Common myeloid progenitor, CD34-positive (primary cell): ENCODE measurements around the gene ZDHHC5. TPM values are rescaled to one million over a fixed set of nuclear protein-coding genes. Genes with fewer than 3 reads are reported as not detected.

Experiments
- CTCF ChIA-PET: fragments of 350-600 bp; sonication (Branson Sonifier 250); formaldehyde crosslinking; loops from one replicate; lab custom pipeline; 2021; ENCODE audit warnings: antibody characterized with exemption; lab: Charles Lee
- POLR2A ChIA-PET: fragments of 350-600 bp; sonication (Branson Sonifier 250); formaldehyde crosslinking; loops from one replicate; lab custom pipeline; 2021; ENCODE audit warnings: antibody characterized with exemption; lab: Charles Lee
- DNase-seq, 3 donors: peaks; one replicate each; pipeline versions ENCODE4 v3.0.0 to v3.0.0-alpha.2; 2013
- H3K27ac ChIP-seq, 2 experiments: 1 replicate in 1 of 2; 2 replicates in 1 of 2; pipeline ENCODE4 v1.7.0; 2013; ENCODE audit warnings: inconsistent platforms in 2 of 2, low read length in 2 of 2, mild to moderate bottlenecking in 2 of 2, low read depth in 1 of 2, moderate library complexity in 1 of 2; ENCODE audit not compliant: severe bottlenecking in 2 of 2, insufficient read depth in 1 of 2, poor library complexity in 1 of 2
- H3K27me3 ChIP-seq, 5 experiments: replicated peaks in 2 of 5; 1 replicate in 3 of 5; 2 replicates in 2 of 5; pipeline versions ENCODE4 v1.6.1 to v1.7.0; 2013; ENCODE audit warnings: low read length in 4 of 5, mild to moderate bottlenecking in 2 of 5, moderate library complexity in 2 of 5, inconsistent platforms in 1 of 5; ENCODE audit not compliant: insufficient read depth in 5 of 5, control insufficient read depth in 4 of 5
- H3K36me3 ChIP-seq, 4 experiments: 1 replicate in 2 of 4; 2 replicates in 2 of 4; pipeline versions ENCODE4 v1.6.1 to v1.7.0; 2013; ENCODE audit warnings: low read length in 3 of 4, control low read depth in 1 of 4, mild to moderate bottlenecking in 1 of 4; ENCODE audit not compliant: control insufficient read depth in 4 of 4, insufficient read depth in 4 of 4
- H3K4me1 ChIP-seq, 4 experiments: 1 replicate in 3 of 4; 2 replicates in 1 of 4; pipeline versions ENCODE4 v1.6.1 to v1.7.1; 2013; ENCODE audit warnings: low read length in 3 of 4, mild to moderate bottlenecking in 3 of 4, control low read depth in 1 of 4, inconsistent platforms in 1 of 4, moderate library complexity in 1 of 4; ENCODE audit not compliant: control insufficient read depth in 4 of 4, insufficient read depth in 4 of 4; ENCODE audit errors: control extremely low read depth in 1 of 4
- H3K4me3 ChIP-seq, 7 experiments: 1 replicate in 4 of 7; 2 replicates in 3 of 7; pipeline versions ENCODE4 v1.5.1 to v1.7.0; 2013; ENCODE audit warnings: mild to moderate bottlenecking in 7 of 7, low read length in 6 of 7, moderate library complexity in 6 of 7, inconsistent platforms in 2 of 7, low read depth in 2 of 7, control low read depth in 1 of 7; ENCODE audit not compliant: insufficient read depth in 4 of 7, control insufficient read depth in 1 of 7; ENCODE audit errors: extremely low read depth in 1 of 7
- H3K9me3 ChIP-seq, 5 experiments: 1 replicate in 4 of 5; 2 replicates in 1 of 5; pipeline versions ENCODE4 v1.6.1 to v1.7.1; 2013; ENCODE audit warnings: low read length in 4 of 5, mild to moderate bottlenecking in 2 of 5, inconsistent platforms in 1 of 5, low read depth in 1 of 5, moderate library complexity in 1 of 5; ENCODE audit not compliant: control insufficient read depth in 4 of 5, insufficient read depth in 2 of 5; ENCODE audit errors: control extremely low read depth in 1 of 5
- WGBS: methylation state at CpG from one replicate; pipeline ENCODE4 v1.1.5; 2013; ENCODE audit not compliant: insufficient coverage; 5-methylcytosine and 5-hydroxymethylcytosine counted together
- polyA plus RNA-seq: library from polyadenylated mRNA; unstranded; fragments of 120-200 nt; gene quantifications from one replicate; pipeline ENCODE4 v1.2.1, GENCODE V29; 2013

ZDHHC5 gene, protein sequence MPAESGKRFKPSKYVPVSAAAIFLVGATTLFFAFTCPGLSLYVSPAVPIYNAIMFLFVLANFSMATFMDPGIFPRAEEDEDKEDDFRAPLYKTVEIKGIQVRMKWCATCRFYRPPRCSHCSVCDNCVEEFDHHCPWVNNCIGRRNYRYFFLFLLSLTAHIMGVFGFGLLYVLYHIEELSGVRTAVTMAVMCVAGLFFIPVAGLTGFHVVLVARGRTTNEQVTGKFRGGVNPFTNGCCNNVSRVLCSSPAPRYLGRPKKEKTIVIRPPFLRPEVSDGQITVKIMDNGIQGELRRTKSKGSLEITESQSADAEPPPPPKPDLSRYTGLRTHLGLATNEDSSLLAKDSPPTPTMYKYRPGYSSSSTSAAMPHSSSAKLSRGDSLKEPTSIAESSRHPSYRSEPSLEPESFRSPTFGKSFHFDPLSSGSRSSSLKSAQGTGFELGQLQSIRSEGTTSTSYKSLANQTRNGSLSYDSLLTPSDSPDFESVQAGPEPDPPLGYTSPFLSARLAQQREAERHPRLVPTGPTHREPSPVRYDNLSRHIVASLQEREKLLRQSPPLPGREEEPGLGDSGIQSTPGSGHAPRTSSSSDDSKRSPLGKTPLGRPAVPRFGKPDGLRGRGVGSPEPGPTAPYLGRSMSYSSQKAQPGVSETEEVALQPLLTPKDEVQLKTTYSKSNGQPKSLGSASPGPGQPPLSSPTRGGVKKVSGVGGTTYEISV
- polyA plus RNA-seq = 16.1 TPM

DNA sequence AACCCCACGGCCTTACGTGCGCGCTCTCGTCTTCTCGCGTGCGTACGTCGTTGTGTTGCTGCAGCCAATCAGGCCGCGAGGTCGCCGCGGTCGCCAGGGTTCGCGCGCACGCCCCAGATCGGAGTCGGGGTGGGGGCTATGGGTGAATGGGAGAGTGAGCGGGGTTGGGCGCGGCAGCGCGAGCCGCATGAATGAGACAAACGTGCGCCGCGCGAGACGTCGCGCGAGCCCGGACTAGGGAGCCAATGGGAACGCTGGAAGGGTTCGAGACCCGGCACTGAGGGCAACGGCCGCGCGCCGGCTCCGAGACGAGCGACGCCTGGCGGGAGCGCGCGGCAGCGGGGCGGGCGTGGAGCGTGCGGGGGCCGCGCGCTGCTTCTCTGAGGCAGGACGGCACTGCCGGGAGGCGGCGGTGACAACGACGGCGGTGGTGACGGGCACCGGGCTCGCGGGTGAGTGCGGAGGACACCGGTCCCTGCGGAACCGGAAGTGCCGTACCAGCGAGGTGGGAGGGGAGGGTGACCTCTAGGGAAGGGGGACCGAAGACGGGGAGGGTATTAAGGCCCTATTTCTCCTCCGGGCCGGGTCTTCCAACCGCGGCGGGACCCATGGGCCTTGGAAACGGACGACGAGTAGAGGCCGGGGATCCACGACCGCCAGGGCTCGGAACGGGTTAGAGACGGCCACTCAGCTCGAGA, at the start of gene ZDHHC5:
Gene ZDHHC5, plus strand, starts transcription at position 379 of the 698 bp plus-strand sequence. CDS start 4,977 bp downstream, outside the sequence.
- CTCF ChIA-PET = interaction anchor here (1.9 kb wide), 1 partner anchor 23 kb away, joined by 10 read pairs; no protein-coding TSS in a partner anchor
- POLR2A ChIA-PET = interaction anchor here (0.6 to 2.0 kb wide), 4 partner anchors 10 to 121 kb away, joined by 3 to 7 read pairs (median 4); partner anchors contain the start of gene CLP1
- WGBS = 0% methylated on average over 86 of the region's 96 CpGs
- Histone ChIP-seq H3K36me3 (peaks cover 6 to 15% (median 13%) of the 10 kb centered on the region in 4 experiments), H3K9me3 (no peaks in the 10 kb centered on the region), H3K27ac (peak within 1 kb of the TSS; percentile 100), H3K27me3 (no peaks in the 10 kb centered on the region), H3K4me3 (peak within 1 kb of the TSS; percentile 84 to 99 (median 97)), H3K4me1 (peaks cover 10 to 27% (median 20%) of the 10 kb centered on the region in 4 experiments)
- peak; percentile 100 for DNase-seq

DNA sequence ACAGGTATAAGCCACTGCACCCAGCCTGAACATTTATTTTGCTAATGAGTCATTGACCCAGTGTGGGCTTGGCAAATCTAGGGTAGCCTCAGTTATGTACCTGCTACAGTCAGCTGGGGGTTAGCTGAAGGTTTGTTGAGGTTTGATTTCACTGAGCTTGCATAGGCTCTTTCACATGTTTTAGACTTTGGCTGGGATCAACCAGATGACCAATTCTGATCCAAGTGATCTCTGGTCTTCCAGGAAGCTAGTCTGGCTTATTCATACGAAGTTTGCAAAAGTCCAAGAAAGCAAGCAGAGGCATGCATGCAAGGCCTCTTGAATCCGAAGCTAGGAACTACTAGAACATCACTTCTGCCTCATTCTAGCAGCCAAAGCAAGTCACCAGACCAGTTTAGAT, 49.5 kb upstream of the ZDHHC5 start:
- peaks cover 0 to 3% (median 0%) of the 10 kb centered on the region in 4 experiments for H3K4me1 ChIP-seq
- peaks cover 0 to 12% (median 6%) of the 10 kb centered on the region in 5 experiments for H3K9me3 ChIP-seq
- ChIA-PET POLR2A (no interaction called here), CTCF (interaction anchor here (0.6 to 18.3 kb wide), 10 partner anchors 9 to 81 kb away, joined by 3 to 158 read pairs (median 3); partner anchors contain the start of gene SMTNL1)
- H3K4me3 ChIP-seq = no peak overlapping the region
- no peak for DNase-seq
- H3K27ac ChIP-seq = no peak overlapping the region
- H3K27me3 ChIP-seq = no peaks in the 10 kb centered on the region
- peaks cover 0 to 31% (median 14%) of the 10 kb centered on the region in 4 experiments for H3K36me3 ChIP-seq
- WGBS = 100% methylated on average over 1 of the region's 2 CpGs

- H3K4me3 ChIP-seq = no peak overlapping the region
- ChIA-PET CTCF (interaction anchor here (1.1 to 18.3 kb wide), 3 partner anchors 8 to 20 kb away, joined by 3 to 158 read pairs (median 5); no protein-coding TSS in a partner anchor), POLR2A (no interaction called here)
- H3K27ac ChIP-seq = no peak overlapping the region
- 100% methylated on average over 2 of the region's 2 CpGs for WGBS
- H3K4me1 ChIP-seq = peaks cover 0 to 3% (median 0%) of the 10 kb centered on the region in 4 experiments
- no peaks in the 10 kb centered on the region for H3K27me3 ChIP-seq
- peaks cover 0 to 12% (median 6%) of the 10 kb centered on the region in 5 experiments for H3K9me3 ChIP-seq
- DNase-seq = peak in 2 of 3 donors; percentile 51 to 57
- peaks cover 0 to 22% (median 6%) of the 10 kb centered on the region in 4 experiments for H3K36me3 ChIP-seq
Observed at GRCh38 chr11:57619331-57619730, 48.6 kb upstream of the ZDHHC5 start.

DNA sequence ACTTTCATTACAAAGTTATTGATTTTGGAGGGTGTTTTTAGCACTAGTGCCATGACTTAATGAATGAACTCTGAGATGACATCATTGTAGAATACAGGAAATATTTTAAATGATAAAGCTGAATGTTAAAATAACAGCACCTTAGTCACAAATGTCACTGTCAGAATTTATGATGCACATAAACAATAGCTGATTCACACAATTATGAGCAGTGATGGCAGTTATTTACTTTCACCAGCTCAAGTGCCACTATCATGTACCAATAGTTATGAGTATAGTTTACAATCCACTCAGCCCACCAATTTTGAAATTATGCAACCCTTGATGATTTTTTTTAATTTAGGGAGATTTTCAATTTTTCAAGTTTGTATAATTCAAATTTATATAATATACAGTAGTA, 47.4 kb upstream of the ZDHHC5 start:
- CTCF ChIA-PET = interaction anchor here (1.2 to 18.3 kb wide), 5 partner anchors 11 to 24 kb away, joined by 3 to 158 read pairs (median 4); no protein-coding TSS in a partner anchor
- POLR2A ChIA-PET = no interaction called here
- peaks cover 0 to 3% (median 0%) of the 10 kb centered on the region in 4 experiments for H3K4me1 ChIP-seq
- H3K9me3 ChIP-seq = peaks cover 0 to 12% (median 6%) of the 10 kb centered on the region in 5 experiments
- H3K36me3 ChIP-seq = peaks cover 0 to 11% (median 2%) of the 10 kb centered on the region in 4 experiments
- H3K4me3 ChIP-seq = no peak overlapping the region
- no peak for DNase-seq
- H3K27me3 ChIP-seq = no peaks in the 10 kb centered on the region
- H3K27ac ChIP-seq = no peak overlapping the region

GRCh38 chr11:57622263-57622662, 45.7 kb upstream of the ZDHHC5 start:
- ChIA-PET POLR2A (interaction anchor here (0.5 to 0.7 kb wide), 2 partner anchors 25 to 26 kb away, joined by 4 to 6 read pairs; partner anchors contain the start of gene SERPING1), CTCF (interaction anchor here (1.1 to 18.3 kb wide), 2 partner anchors 10 to 17 kb away, joined by 4 to 158 read pairs; no protein-coding TSS in a partner anchor)
- Histone ChIP-seq H3K27me3 (no peaks in the 10 kb centered on the region), H3K4me1 (peaks cover 0 to 3% (median 0%) of the 10 kb centered on the region in 4 experiments), H3K36me3 (peaks cover 0 to 5% (median 2%) of the 10 kb centered on the region in 4 experiments), H3K9me3 (peaks cover 0 to 12% (median 6%) of the 10 kb centered on the region in 5 experiments), H3K4me3 (no peak overlapping the region), H3K27ac (no peak overlapping the region)
- no peak for DNase-seq
- WGBS = 93% methylated on average over 3 of the region's 3 CpGs

- ChIA-PET CTCF (interaction anchor here (1.0 to 18.3 kb wide), 8 partner anchors 11 to 57 kb away, joined by 3 to 158 read pairs (median 3); partner anchors contain the start of gene UBE2L6), POLR2A (no interaction called here)
- WGBS = no CpG with 5 or more reads among the region's 2 CpGs
- peaks cover 0 to 5% (median 0%) of the 10 kb centered on the region in 5 experiments for H3K9me3 ChIP-seq
- no peak overlapping the region for H3K4me3 ChIP-seq
- peaks cover 0 to 3% (median 1%) of the 10 kb centered on the region in 4 experiments for H3K4me1 ChIP-seq
- peaks cover 0 to 4% (median under 1%) of the 10 kb centered on the region in 4 experiments for H3K36me3 ChIP-seq
- no peak for DNase-seq
- no peak overlapping the region for H3K27ac ChIP-seq
- H3K27me3 ChIP-seq = no peaks in the 10 kb centered on the region
Observed at GRCh38 chr11:57624864-57625263, 43.0 kb upstream of the ZDHHC5 start.
